Left lung (tissue), 10 donors: ENCODE data around the gene EFTUD2. TPM values are rescaled to one million over a fixed set of nuclear protein-coding genes. Genes with fewer than 3 reads are reported as not detected.

Experiments used
- ATAC-seq: fragments of 200-7000 bp; cut with Tn5 transposase; one replicate; pipeline ENCODE4 v1.9.1; 2020; ENCODE audit warnings: moderate library complexity
- DNase-seq, 4 donors: peaks; one replicate each; pipeline ENCODE4 v3.0.0-alpha.2; 2013 to 2020
- H3K27ac ChIP-seq, 2 donors: fragments of 200-600 bp; sonication (generic) in 1 of 2; one replicate each; pipeline versions ENCODE4 v1.5.0 to v1.8.0; 2020 to 2021
- H3K27me3 ChIP-seq, 2 donors: fragments of 200-600 bp; sonication (generic) in 1 of 2; one replicate each; pipeline versions ENCODE4 v1.5.0 to v1.8.0; 2020 to 2021
- H3K36me3 ChIP-seq, 2 donors: fragments of 200-600 bp; sonication (generic) in 1 of 2; one replicate each; pipeline versions ENCODE4 v1.5.0 to v1.8.0; 2020 to 2021
- H3K4me1 ChIP-seq, 2 donors: fragments of 200-600 bp; one replicate each; pipeline ENCODE4 v1.8.0; 2021
- H3K4me3 ChIP-seq, 2 donors: fragments of 200-600 bp; sonication (generic) in 1 of 2; one replicate each; pipeline versions ENCODE4 v1.5.0 to v1.8.0; 2020 to 2021; ENCODE audit warnings: mild to moderate bottlenecking in 1 of 2
- H3K9me3 ChIP-seq, 2 donors: fragments of 200-600 bp; sonication (generic) in 1 of 2; one replicate each; pipeline versions ENCODE4 v1.5.0 to v1.8.0; 2020 to 2021
- intact Hi-C, 2 donors: fragments of 100-400 bp; cut with DNase I; formaldehyde crosslinking; loops; one replicate each; pipeline versions ENCODE4 v1.11.2 to v1.14.2; 2022
- polyA plus RNA-seq, 6 donors: library from polyadenylated mRNA; unstranded; fragments of 120-200 nt; gene quantifications; one replicate each; pipeline ENCODE4 v1.2.1, GENCODE V29; 2013; ENCODE audit not compliant: insufficient read length in 6 of 6
- total RNA-seq, 2 donors: library from RNA; stranded (reverse); fragmentation: NEBNext Ultra II Directional; extraction: Animal tissue kit (Norgen Biotek cat#: 25700); gene quantifications; one replicate each; pipeline ENCODE4 v1.2.1, GENCODE V29; 2021
- TF ChIP-seq, protein P1 (sequence below), 2 donors: fragments of 200-600 bp; sonication (generic) in 1 of 2; IDR thresholded peaks; one replicate each; pipeline versions ENCODE4 v1.5.0 to v1.8.0; 2021; ENCODE audit warnings: antibody characterized with exemption in 2 of 2
- donor health status: DM: no; HTN: yes; CAD: no.
- donor health status: DM: no; HTN: no; CAD: no.

Gene EFTUD2
- total and polyA plus RNA-seq, 8 donors = 83.4 to 112 (median 95.1) TPM

- H3K4me3 ChIP-seq = peak overlapping the region; percentile 11 to 27
- intact Hi-C loops = loop anchor here (10.0 kb wide), 2 partner anchors 103 to 213 kb away; no protein-coding TSS in a partner anchor
- DNase-seq (peak in 3 of 4 donors; percentile 43 to 84 (median 68)), ATAC-seq (peak; percentile 90)
- TF ChIP-seq, protein P1, sequence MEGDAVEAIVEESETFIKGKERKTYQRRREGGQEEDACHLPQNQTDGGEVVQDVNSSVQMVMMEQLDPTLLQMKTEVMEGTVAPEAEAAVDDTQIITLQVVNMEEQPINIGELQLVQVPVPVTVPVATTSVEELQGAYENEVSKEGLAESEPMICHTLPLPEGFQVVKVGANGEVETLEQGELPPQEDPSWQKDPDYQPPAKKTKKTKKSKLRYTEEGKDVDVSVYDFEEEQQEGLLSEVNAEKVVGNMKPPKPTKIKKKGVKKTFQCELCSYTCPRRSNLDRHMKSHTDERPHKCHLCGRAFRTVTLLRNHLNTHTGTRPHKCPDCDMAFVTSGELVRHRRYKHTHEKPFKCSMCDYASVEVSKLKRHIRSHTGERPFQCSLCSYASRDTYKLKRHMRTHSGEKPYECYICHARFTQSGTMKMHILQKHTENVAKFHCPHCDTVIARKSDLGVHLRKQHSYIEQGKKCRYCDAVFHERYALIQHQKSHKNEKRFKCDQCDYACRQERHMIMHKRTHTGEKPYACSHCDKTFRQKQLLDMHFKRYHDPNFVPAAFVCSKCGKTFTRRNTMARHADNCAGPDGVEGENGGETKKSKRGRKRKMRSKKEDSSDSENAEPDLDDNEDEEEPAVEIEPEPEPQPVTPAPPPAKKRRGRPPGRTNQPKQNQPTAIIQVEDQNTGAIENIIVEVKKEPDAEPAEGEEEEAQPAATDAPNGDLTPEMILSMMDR (IDR thresholded peaks at IDR 0.05) = peak; percentile 39 to 40
- H3K9me3 ChIP-seq = no peaks in the 10 kb centered on the region
- no peaks in the 10 kb centered on the region for H3K36me3 ChIP-seq
- H3K27ac ChIP-seq = no peak overlapping the region
- peaks cover 0 to 53% of the 10 kb centered on the region in 2 donors for H3K27me3 ChIP-seq
- H3K4me1 ChIP-seq = peaks cover 8 to 28% of the 10 kb centered on the region in 2 donors
Measured at GRCh38 chr17:44911133-44912001, 12.1 kb upstream of the EFTUD2 start.

DNA sequence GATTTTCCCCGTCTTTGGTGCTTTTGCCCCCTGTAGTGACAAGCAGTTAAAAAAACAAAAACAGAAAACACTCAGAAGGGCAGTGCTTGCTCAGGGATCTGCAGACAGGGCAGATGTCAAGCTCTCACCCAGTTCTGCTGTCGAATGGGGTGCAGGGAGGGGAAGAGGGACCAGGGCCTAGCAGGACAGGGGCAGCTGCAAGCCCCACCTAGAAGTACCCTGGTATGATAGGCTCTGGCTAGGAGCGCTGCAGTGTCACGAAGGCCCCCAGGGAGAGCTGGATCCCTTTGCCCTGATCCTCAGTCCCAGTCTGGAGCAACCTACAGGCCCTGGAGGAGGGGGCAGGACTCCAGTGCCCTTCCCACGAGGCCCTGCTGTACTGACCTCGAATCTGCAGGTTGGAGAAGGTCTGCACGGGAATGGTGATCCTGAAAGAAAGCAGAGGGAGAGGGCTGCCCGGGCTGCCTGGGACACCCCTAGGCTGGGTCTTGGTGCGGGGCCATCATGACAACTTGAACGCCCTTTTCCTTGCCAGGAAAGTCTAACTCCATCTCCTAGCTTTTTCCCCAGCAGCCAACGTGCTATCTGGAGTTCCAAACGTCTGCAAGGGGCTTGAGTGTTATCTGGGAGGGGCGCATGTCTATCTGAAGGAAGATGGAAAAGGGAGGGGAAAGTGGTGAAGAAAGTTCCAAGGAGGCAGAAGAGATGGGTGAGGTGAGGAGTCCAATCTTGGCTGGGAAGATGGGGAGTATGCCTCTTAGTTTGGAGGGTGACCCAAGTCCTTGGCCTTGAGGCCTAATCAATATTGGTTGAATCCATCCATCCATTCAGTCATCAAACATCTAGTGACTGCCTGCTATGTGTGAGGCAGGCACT, 11.2 kb upstream of the EFTUD2 start:
- Histone ChIP-seq H3K4me1 (peaks cover 5 to 28% of the 10 kb centered on the region in 2 donors), H3K27me3 (peaks cover 0 to 52% of the 10 kb centered on the region in 2 donors), H3K36me3 (no peaks in the 10 kb centered on the region), H3K27ac (no peak overlapping the region), H3K4me3 (no peak overlapping the region), H3K9me3 (no peaks in the 10 kb centered on the region)
- ATAC-seq = no peak
- intact Hi-C loops = loop anchor here (10.0 kb wide), 2 partner anchors 104 to 214 kb away; no protein-coding TSS in a partner anchor
- TF ChIP-seq, protein P1 (IDR thresholded peaks at IDR 0.05) = no peak
- no peak for DNase-seq

DNA sequence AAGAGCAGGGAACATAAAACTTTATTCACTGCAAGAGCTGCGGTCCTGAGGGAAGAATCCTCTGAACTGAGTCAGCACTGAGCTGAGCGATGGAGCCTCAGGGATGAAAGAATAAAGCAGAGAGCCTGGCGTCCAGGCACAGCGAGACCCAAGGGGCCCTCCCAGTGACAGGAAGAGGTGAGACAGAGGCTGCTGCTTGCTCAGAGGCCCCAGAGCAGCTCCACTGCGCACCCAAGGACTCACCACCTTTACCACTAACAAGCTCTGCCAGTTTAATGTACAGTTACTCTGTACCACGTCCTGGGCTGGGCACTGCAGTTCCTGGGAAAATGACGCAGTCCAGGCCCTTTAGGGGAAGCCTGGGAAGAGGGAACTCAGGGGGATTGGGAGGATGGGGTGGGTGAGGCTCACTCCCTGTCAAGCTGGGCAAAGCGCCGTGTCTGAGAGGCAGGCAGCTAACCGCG, 10.5 kb upstream of the EFTUD2 start:
- intact Hi-C loops = loop anchor here (10.0 kb wide), 2 partner anchors 105 to 215 kb away; no protein-coding TSS in a partner anchor
- no peak for ATAC-seq
- Histone ChIP-seq H3K4me3 (no peak overlapping the region), H3K36me3 (no peaks in the 10 kb centered on the region), H3K27ac (no peak overlapping the region), H3K9me3 (no peaks in the 10 kb centered on the region), H3K27me3 (peaks cover 0 to 44% of the 10 kb centered on the region in 2 donors), H3K4me1 (peaks cover 5 to 29% of the 10 kb centered on the region in 2 donors)
- DNase-seq = no peak
- TF ChIP-seq, protein P1 (IDR thresholded peaks at IDR 0.05) = no peak

GRCh38 chr17:44908761-44909326, 9.6 kb upstream of the EFTUD2 start:
- Histone ChIP-seq H3K27me3 (peaks cover 0 to 38% of the 10 kb centered on the region in 2 donors), H3K36me3 (no peaks in the 10 kb centered on the region), H3K27ac (no peak overlapping the region), H3K9me3 (no peaks in the 10 kb centered on the region), H3K4me3 (no peak overlapping the region), H3K4me1 (peaks cover 5 to 29% of the 10 kb centered on the region in 2 donors)
- DNase-seq (no peak), ATAC-seq (no peak)
- TF ChIP-seq, protein P1 (IDR thresholded peaks at IDR 0.05) = no peak
- intact Hi-C loops = no loop called here
